Measurements from ENCODE around the gene BARHL2. TPM values are rescaled to one million over a fixed set of nuclear protein-coding genes. Genes with fewer than 3 reads are reported as not detected.

Gene BARHL2
- total RNA-seq, 1 experiment from 2014 or later: not detected

DNA sequence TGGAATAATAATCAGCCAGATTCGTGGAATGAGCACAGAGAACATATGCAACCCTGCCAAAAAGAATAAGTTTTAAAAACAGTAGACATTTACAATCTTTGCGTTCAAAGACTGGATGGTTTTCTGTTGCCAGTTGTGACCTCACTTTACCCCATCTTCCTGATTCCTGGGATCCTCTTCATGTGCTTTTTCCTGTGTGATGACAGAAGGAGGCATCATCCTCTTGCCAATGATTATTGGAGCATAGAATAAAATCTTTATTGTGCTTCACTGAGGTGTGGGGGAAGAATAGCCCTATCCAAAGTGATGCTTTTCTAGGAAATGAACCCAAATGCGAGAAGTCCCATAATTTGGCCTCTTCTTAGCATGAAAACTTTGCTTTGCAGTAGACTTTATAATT is 15.0 kb upstream of the BARHL2 start:
- Histone ChIP-seq H3K4me3 (replicated peaks in 1 of 2; ENCODE audit: low read depth in 1 of 2, low read length in 2 of 2) (no peak overlapping the region), H3K9me2 (ENCODE audit: insufficient read depth) (no peaks in the 10 kb centered on the region), H3K9ac (ENCODE audit: low read length) (no peak overlapping the region), H3K4me2 (ENCODE audit: low read length) (no peak overlapping the region), H3K4me1 (ENCODE audit: control insufficient read depth in 1 of 2, insufficient read depth in 2 of 2, low read length in 2 of 2) (no peaks in the 10 kb centered on the region), H3K9me3 (ENCODE audit: control insufficient read depth in 1 of 2, insufficient read depth in 1 of 2, low read depth in 1 of 2, low read length in 2 of 2) (no peaks in the 10 kb centered on the region), H2AFZ (ENCODE audit: low read depth, low read length, poor library complexity, severe bottlenecking) (no peak overlapping the region), H3K27me3 (ENCODE audit: insufficient read depth, low read length) (peaks cover 13% of the 10 kb centered on the region), H3K79me2 (ENCODE audit: insufficient read depth, low read length) (no peaks in the 10 kb centered on the region), H4K20me1 (ENCODE audit: insufficient read depth) (no peaks in the 10 kb centered on the region), H3K27ac (ENCODE audit: low read depth, low read length) (no peak overlapping the region), H3K36me3 (ENCODE audit: control insufficient read depth in 1 of 2, insufficient read depth in 2 of 2, low read length in 2 of 2) (no peaks in the 10 kb centered on the region)
- ChIA-PET RAD21 (ENCODE audit: low non-redundant PET in 1 of 2, low total read pairs in 2 of 2, uncharacterized antibody in 2 of 2, unreplicated experiment in 2 of 2) (no interaction called here), CTCF (interaction anchor here (3.9 kb wide), 1 partner anchor 10 kb away, joined by 23 read pairs; no protein-coding TSS in a partner anchor), POLR2A (no interaction called here)
- BruUV-seq (replicated peaks): no TSS peak
- TF ChIP-seq ZNF274 (IDR thresholded peaks at IDR 0.05; ENCODE audit: low read depth, low read length) (no peak), EGR1 (IDR thresholded peaks at IDR 0.05; ENCODE audit: low read depth) (no peak), FOSL1 (IDR thresholded peaks at IDR 0.05; ENCODE audit: low read depth) (no peak), RAD21 (IDR thresholded peaks at IDR 0.05; ENCODE audit: low read depth) (no peak), EZH2phosphoT487 (IDR thresholded peaks at IDR 0.05; ENCODE audit: borderline replicate concordance) (no peak), JUND (IDR thresholded peaks at IDR 0.05) (no peak), CBX3 (IDR thresholded peaks at IDR 0.05; ENCODE audit: low read depth) (no peak), ZFX (IDR thresholded peaks at IDR 0.05) (no peak), TCF7L2 (IDR thresholded peaks at IDR 0.05; ENCODE audit: borderline replicate concordance, extremely low read depth, insufficient read depth, insufficient read length) (no peak), ELF1 (IDR thresholded peaks at IDR 0.05; ENCODE audit: borderline replicate concordance, low read depth) (no peak)
- TF ChIP-seq, protein P1, sequence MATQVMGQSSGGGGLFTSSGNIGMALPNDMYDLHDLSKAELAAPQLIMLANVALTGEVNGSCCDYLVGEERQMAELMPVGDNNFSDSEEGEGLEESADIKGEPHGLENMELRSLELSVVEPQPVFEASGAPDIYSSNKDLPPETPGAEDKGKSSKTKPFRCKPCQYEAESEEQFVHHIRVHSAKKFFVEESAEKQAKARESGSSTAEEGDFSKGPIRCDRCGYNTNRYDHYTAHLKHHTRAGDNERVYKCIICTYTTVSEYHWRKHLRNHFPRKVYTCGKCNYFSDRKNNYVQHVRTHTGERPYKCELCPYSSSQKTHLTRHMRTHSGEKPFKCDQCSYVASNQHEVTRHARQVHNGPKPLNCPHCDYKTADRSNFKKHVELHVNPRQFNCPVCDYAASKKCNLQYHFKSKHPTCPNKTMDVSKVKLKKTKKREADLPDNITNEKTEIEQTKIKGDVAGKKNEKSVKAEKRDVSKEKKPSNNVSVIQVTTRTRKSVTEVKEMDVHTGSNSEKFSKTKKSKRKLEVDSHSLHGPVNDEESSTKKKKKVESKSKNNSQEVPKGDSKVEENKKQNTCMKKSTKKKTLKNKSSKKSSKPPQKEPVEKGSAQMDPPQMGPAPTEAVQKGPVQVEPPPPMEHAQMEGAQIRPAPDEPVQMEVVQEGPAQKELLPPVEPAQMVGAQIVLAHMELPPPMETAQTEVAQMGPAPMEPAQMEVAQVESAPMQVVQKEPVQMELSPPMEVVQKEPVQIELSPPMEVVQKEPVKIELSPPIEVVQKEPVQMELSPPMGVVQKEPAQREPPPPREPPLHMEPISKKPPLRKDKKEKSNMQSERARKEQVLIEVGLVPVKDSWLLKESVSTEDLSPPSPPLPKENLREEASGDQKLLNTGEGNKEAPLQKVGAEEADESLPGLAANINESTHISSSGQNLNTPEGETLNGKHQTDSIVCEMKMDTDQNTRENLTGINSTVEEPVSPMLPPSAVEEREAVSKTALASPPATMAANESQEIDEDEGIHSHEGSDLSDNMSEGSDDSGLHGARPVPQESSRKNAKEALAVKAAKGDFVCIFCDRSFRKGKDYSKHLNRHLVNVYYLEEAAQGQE (IDR thresholded peaks at IDR 0.05; ENCODE audit: low read depth): no peak
- intact Hi-C loops (cut with micrococcal nuclease): no loop called here
- DNase-seq (ENCODE audit: low read depth, low spot score) (no peak), ATAC-seq (no peak)
